K562 (cell line): Measurements from ENCODE around the gene EEFSEC. TPM values are rescaled to one million over a fixed set of nuclear protein-coding genes. Genes with fewer than 3 reads are reported as not detected.
A peak's percentile ranks its signal among the peaks of the same experiment; 100 is the strongest.

Experiments
- ATF4 ChIP-seq: fragments of 450-650 bp; formaldehyde crosslinking; IDR thresholded peaks from 2 replicates; pipeline ENCODE4 v1.4.0; 2022; ENCODE audit warnings: mild to moderate bottlenecking, moderate library complexity
- CREB3L1 ChIP-seq: fragments of 450-650 bp; IDR thresholded peaks from 2 replicates; pipeline ENCODE4 v1.6.1; 2014; ENCODE audit warnings: low read depth, mild to moderate bottlenecking, moderate library complexity, borderline replicate concordance
- FOXA1 ChIP-seq: fragments of 450-650 bp; IDR thresholded peaks from 2 replicates; pipeline ENCODE4 v1.6.1; 2016; ENCODE audit warnings: mild to moderate bottlenecking, borderline replicate concordance
- GATAD2A ChIP-seq: fragments of 450-650 bp; IDR thresholded peaks from 2 replicates; pipeline ENCODE4 v1.6.1; 2017
- L3MBTL2 ChIP-seq: fragments of 450-650 bp; IDR thresholded peaks from 2 replicates; pipeline ENCODE4 v1.6.1; 2016; ENCODE audit warnings: mild to moderate bottlenecking, moderate library complexity
- MGA ChIP-seq: fragments of 450-650 bp; IDR thresholded peaks from 2 replicates; pipeline ENCODE4 v1.6.1; 2016; ENCODE audit warnings: mild to moderate bottlenecking, moderate library complexity
- MNT ChIP-seq, 2 experiments: fragments of 450-650 bp; conservative IDR thresholded peaks; 2 replicates each; pipeline ENCODE4 v1.6.1; 2017; ENCODE audit warnings: mild to moderate bottlenecking in 2 of 2, moderate library complexity in 2 of 2
- NCOA2 ChIP-seq, 2 experiments: fragments of 450-650 bp; IDR thresholded peaks; 2 replicates each; pipeline ENCODE4 v1.6.1; 2018; ENCODE audit warnings: mild to moderate bottlenecking in 2 of 2, moderate library complexity in 1 of 2; ENCODE audit not compliant: partially characterized antibody in 2 of 2
- NRF1 ChIP-seq, 2 experiments: fragments of 450-650 bp; IDR thresholded peaks in 1 of 2; conservative IDR thresholded peaks in 1 of 2; 2 replicates each; pipeline ENCODE4 v1.6.1; 2014; ENCODE audit warnings: mild to moderate bottlenecking in 2 of 2
- PTTG1 ChIP-seq: fragments of 450-650 bp; IDR thresholded peaks from 2 replicates; pipeline ENCODE4 v1.6.1; 2016; ENCODE audit warnings: low read depth, mild to moderate bottlenecking, missing genetic modification characterization, missing compliant biosample characterization
- TEAD2 ChIP-seq: fragments of 450-650 bp; IDR thresholded peaks from 2 replicates; pipeline ENCODE4 v1.6.1; 2016; ENCODE audit warnings: missing genetic modification characterization, control low read depth, missing compliant biosample characterization
- ZKSCAN1 ChIP-seq: fragments of 150-350 bp; IDR thresholded peaks from 2 replicates; pipeline ENCODE4 v1.6.1; 2016; ENCODE audit warnings: low read depth, low read length
- ZNF165 ChIP-seq: fragments of 250-450 bp; sonication (Bioruptor Pico); IDR thresholded peaks from 2 replicates; pipeline ENCODE4 v1.4.0; 2020; ENCODE audit warnings: borderline replicate concordance
- polyA plus RNA-seq, 8 experiments: library from polyadenylated mRNA; depleted of rRNA in 4 of 8; stranded (reverse) in 5 of 8; unstranded in 3 of 8; fragments of >200 nt; fragmentation: Nextera tagmentation in 2 of 8; fragmentation: Illumina TruSeq in 1 of 8; extraction: Ambion mirVana in 2 of 8; extraction: Trizol in 1 of 8; gene quantifications; 2 replicates each; pipeline versions ENCODE4 v1.2.1 to v1.2.3, GENCODE V29; 2011 to 2014; ENCODE audit warnings: inconsistent platforms in 1 of 8, missing spikeins in 1 of 8
- total RNA-seq, 7 experiments: library from RNA; depleted of rRNA in 6 of 7; stranded (reverse); fragments of >200 nt in 6 of 7; fragmentation: Illumina TruSeq in 2 of 7; extraction: Trizol in 2 of 7; gene quantifications; 2 replicates each; pipeline versions ENCODE4 v1.2.1 to v1.2.3, GENCODE V29; 2011 to 2021; ENCODE audit warnings: low replicate concordance in 1 of 7

The EEFSEC gene
- total and polyA plus RNA-seq, 9 of the 15 experiments (the other 6 are each of a cell fraction or from before 2014, with no cell fraction given): 0.35 to 11.8 (median 7.7) TPM

GRCh38 chr3:128411574-128412064 is 258.3 kb downstream of the EEFSEC start (continued):
- TF ChIP-seq MGA (peak; percentile 92), ATF4 (CRISPR knock-in tag) (0 out of 2 replicates have a peak, but pooled peaks have one; percentile 19), MNT (conservative IDR thresholded peaks at IDR 0.05) (peak; percentile 29 to 46; a peak in 1 of 4 replicates), NCOA2 (IDR thresholded peaks at IDR 0.05; ENCODE audit: partially characterized antibody in 2 of 2) (no peak), L3MBTL2 (peak; percentile 86), CREB3L1 (no peak), GATAD2A (peak; percentile 9; the same call in 1 of the 2 replicates), FOXA1 (no peak), ZNF165 (0 out of 2 replicates have a peak, but pooled peaks have one; percentile 55), ZKSCAN1 (no peak), TEAD2 (tag) (no peak), NRF1 (conservative IDR thresholded peaks at IDR 0.05 in 1 of 2, IDR thresholded peaks at IDR 0.05 in 1 of 2) (peak in 1 of 2 experiments; percentile 20; a peak in 1 of 4 replicates), PTTG1 (tag) (no peak)
